ENCODE measurements around the gene ARHGAP8.

- TF ChIP-seq CTCF (IDR thresholded peaks at IDR 0.05 in 8 of 11, conservative IDR thresholded peaks at IDR 0.05 in 3 of 11) = no peak
- TF ChIP-seq POLR2AphosphoS5 (IDR thresholded peaks at IDR 0.05) = no peak
- TF ChIP-seq POLR2A (IDR thresholded peaks at IDR 0.05) = no peak
These were observed 29.8 kb upstream of the ARHGAP8 start for GRCh38 chr22:44722611-44723010.
